Peyer's patch (tissue), 4 donors: Measurements from ENCODE around the gene ARHGAP26. TPM values are rescaled to one million over a fixed set of nuclear protein-coding genes. Genes with fewer than 3 reads are reported as not detected.

Experiments
- DNase-seq, 3 donors: peaks; one replicate each; pipeline ENCODE4 v3.0.0-alpha.2; 2017 to 2019
- H3K27ac ChIP-seq, 4 donors: fragments of 200-600 bp; sonication (generic); one replicate each; pipeline ENCODE4 v1.5.1; 2016 to 2019
- H3K27me3 ChIP-seq, 2 donors: fragments of 200-600 bp; sonication (generic); one replicate each; pipeline ENCODE4 v1.5.1; 2019
- H3K36me3 ChIP-seq, 3 donors: fragments of 200-600 bp; sonication (generic); one replicate each; pipeline ENCODE4 v1.5.1; 2016 to 2019
- H3K4me1 ChIP-seq, 4 donors: fragments of 200-600 bp; sonication (generic); one replicate each; pipeline ENCODE4 v1.5.1; 2016 to 2019
- H3K4me3 ChIP-seq, 4 donors: fragments of 200-600 bp; sonication (generic); 1 replicate in 3 of 4; 2 replicates in 1 of 4; pipeline ENCODE4 v1.5.1; 2016 to 2019; ENCODE audit warnings: mild to moderate bottlenecking in 1 of 4
- H3K9me3 ChIP-seq, 4 donors: fragments of 200-600 bp; sonication (generic); one replicate each; pipeline ENCODE4 v1.5.1; 2016 to 2019; ENCODE audit warnings: mild to moderate bottlenecking in 1 of 4
- CTCF ChIP-seq, 6 experiments: fragments of 450-650 bp in 4 of 6; fragments of 200-600 bp in 2 of 6; sonication (generic) in 1 of 6; IDR thresholded peaks; one replicate each; pipeline ENCODE4 v1.5.1; 2017 to 2019; ENCODE audit warnings: antibody characterized with exemption in 6 of 6, mild to moderate bottlenecking in 3 of 6, moderate library complexity in 1 of 6
- POLR2A ChIP-seq, 2 donors: fragments of 450-650 bp; IDR thresholded peaks; one replicate each; pipeline ENCODE4 v1.5.1; 2017; ENCODE audit warnings: antibody characterized with exemption in 2 of 2, mild to moderate bottlenecking in 2 of 2, moderate library complexity in 2 of 2
- total RNA-seq, 4 donors: library from RNA; depleted of rRNA; stranded (reverse); fragments of >200 nt; gene quantifications; one replicate each; pipeline ENCODE4 v1.1.0, GENCODE V29; 2016

The ARHGAP26 gene
- total RNA-seq, 4 donors from 2014 or later = 60.1 to 180 (median 126) TPM

DNA sequence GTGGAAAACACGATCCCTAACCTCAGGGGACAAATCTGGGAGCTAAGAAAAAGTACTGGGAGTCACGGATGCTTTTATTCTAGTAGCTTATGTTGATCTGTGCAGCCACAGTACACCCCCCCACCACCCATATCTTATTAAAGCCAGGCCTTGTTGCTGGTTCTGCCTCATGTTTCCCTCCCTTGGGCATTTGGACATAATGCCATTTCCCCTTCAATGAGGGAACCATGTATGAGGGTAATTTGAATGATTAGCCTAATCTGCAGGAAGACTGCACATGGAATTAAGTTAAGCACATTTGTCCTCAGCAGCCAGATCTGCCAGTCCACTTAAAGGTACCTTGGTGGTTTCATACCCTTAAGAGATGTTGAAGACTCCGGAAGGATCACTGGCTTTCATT, 102.0 kb downstream of the ARHGAP26 start:
- DNase-seq = no peak
- no peaks in the 10 kb centered on the region for H3K27me3 ChIP-seq
- peak overlapping the region in 3 of 4 donors; percentile 74 to 84 (median 83) for H3K27ac ChIP-seq
- no peaks in the 10 kb centered on the region for H3K9me3 ChIP-seq
- no peak overlapping the region for H3K4me3 ChIP-seq
- H3K36me3 ChIP-seq = no peaks in the 10 kb centered on the region
- H3K4me1 ChIP-seq = peaks cover 0 to 70% (median 11%) of the 10 kb centered on the region in 4 donors
- TF ChIP-seq CTCF (IDR thresholded peaks at IDR 0.05) (no peak), POLR2A (IDR thresholded peaks at IDR 0.05) (no peak)

- peak overlapping the region in 3 of 4 donors; percentile 74 to 84 (median 83) for H3K27ac ChIP-seq
- H3K4me3 ChIP-seq = no peak overlapping the region
- H3K9me3 ChIP-seq = no peaks in the 10 kb centered on the region
- H3K36me3 ChIP-seq = no peaks in the 10 kb centered on the region
- peak in 2 of 3 donors; percentile 72 to 77 for DNase-seq
- H3K27me3 ChIP-seq = no peaks in the 10 kb centered on the region
- TF ChIP-seq POLR2A (IDR thresholded peaks at IDR 0.05) (peak in 1 of 2 donors; percentile 49), CTCF (IDR thresholded peaks at IDR 0.05) (no peak)
- peaks cover 0 to 70% (median 11%) of the 10 kb centered on the region in 4 donors for H3K4me1 ChIP-seq
These were observed 102.6 kb downstream of the ARHGAP26 start for GRCh38 chr5:142872795-142873194.

- TF ChIP-seq POLR2A (IDR thresholded peaks at IDR 0.05) = no peak
- no peak for TF ChIP-seq CTCF (IDR thresholded peaks at IDR 0.05)
- Histone ChIP-seq H3K4me1 (peaks cover 0 to 69% (median 11%) of the 10 kb centered on the region in 4 donors), H3K36me3 (no peaks in the 10 kb centered on the region), H3K4me3 (no peak overlapping the region), H3K27ac (peak overlapping the region in 3 of 4 donors; percentile 57 to 79 (median 68)), H3K27me3 (no peaks in the 10 kb centered on the region), H3K9me3 (no peaks in the 10 kb centered on the region)
- no peak for DNase-seq
These were observed 103.7 kb downstream of the ARHGAP26 start for GRCh38 chr5:142873831-142874230.

DNA sequence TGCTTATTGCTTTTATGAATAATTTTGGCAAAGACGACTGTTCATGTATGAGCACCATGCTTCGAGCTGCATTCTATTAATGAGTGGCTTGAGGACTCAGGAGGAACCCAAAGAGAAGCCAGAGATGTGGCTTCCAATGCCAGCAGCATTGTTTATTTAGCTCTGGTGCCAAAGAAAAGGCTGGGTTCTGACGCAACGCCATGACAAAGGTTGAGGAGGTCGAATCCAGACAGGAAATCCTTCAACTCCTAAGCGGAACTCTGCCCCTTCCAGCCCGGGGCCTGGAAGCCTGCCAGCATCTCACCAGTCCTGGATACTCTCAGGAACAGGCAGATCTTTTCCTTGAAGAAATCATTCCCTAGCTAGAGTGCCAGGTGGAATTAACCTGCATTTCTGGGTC, 104.4 kb downstream of the ARHGAP26 start:
- Histone ChIP-seq H3K27ac (peak overlapping the region in 3 of 4 donors; percentile 57 to 79 (median 68)), H3K9me3 (no peaks in the 10 kb centered on the region), H3K36me3 (no peaks in the 10 kb centered on the region), H3K27me3 (no peaks in the 10 kb centered on the region), H3K4me1 (peaks cover 0 to 62% (median 11%) of the 10 kb centered on the region in 4 donors), H3K4me3 (no peak overlapping the region)
- DNase-seq = peak in 2 of 3 donors; percentile 94
- TF ChIP-seq CTCF (IDR thresholded peaks at IDR 0.05) (no peak), POLR2A (IDR thresholded peaks at IDR 0.05) (no peak)

DNA sequence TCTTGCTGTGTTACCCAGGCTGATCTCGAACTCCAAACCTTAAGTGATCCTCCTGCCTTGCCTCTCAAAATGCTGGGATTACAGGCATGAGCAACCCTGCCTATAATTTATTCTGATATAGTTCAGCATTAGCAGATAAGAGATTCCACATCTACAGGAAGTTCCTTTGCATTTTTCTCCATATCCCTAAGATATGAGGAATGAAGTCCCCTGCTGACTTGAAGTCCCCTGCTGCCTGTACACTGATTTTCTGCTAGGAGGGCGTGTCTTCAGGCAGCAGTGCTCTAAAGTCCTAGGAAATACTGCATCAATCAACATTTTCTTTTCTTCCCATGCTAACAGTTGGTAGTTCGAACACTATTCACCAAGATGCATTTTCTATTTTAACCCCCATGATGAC, 105.8 kb downstream of the ARHGAP26 start:
- DNase-seq = no peak
- no peaks in the 10 kb centered on the region for H3K27me3 ChIP-seq
- H3K36me3 ChIP-seq = peaks cover 0 to 2% (median 0%) of the 10 kb centered on the region in 3 donors
- peak overlapping the region in 1 of 4 donors; percentile 79 for H3K27ac ChIP-seq
- H3K9me3 ChIP-seq = no peaks in the 10 kb centered on the region
- TF ChIP-seq CTCF (IDR thresholded peaks at IDR 0.05) (no peak), POLR2A (IDR thresholded peaks at IDR 0.05) (no peak)
- H3K4me1 ChIP-seq = peaks cover 0 to 53% (median 8%) of the 10 kb centered on the region in 4 donors
- H3K4me3 ChIP-seq = no peak overlapping the region

GRCh38 chr5:142876817-142877216, 106.6 kb downstream of the ARHGAP26 start:
- Histone ChIP-seq H3K4me1 (peaks cover 0 to 44% (median 5%) of the 10 kb centered on the region in 4 donors), H3K4me3 (no peak overlapping the region), H3K36me3 (peaks cover 0 to 9% (median 0%) of the 10 kb centered on the region in 3 donors), H3K27ac (no peak overlapping the region), H3K27me3 (no peaks in the 10 kb centered on the region), H3K9me3 (no peaks in the 10 kb centered on the region)
- TF ChIP-seq CTCF (IDR thresholded peaks at IDR 0.05) = no peak
- no peak for TF ChIP-seq POLR2A (IDR thresholded peaks at IDR 0.05)
- DNase-seq = no peak
